Activated T-helper 2 cell treated with anti-CD3 and anti-CD28 coated beads, Interferon-gamma antibody, Interleukin-2, Interleukin-4, amounts not matched to agents 10 μg/mL and 5 μg/mL and 100 μg/mL, durations not matched to agents 14 hours and 24 hours and 36 hours (primary cell): ENCODE data around the gene FAM219B. TPM values are rescaled to one million over a fixed set of nuclear protein-coding genes. Genes with fewer than 3 reads are reported as not detected.

ENCODE experiments used
- DNase-seq: peaks from one replicate; pipeline ENCODE4 v3.0.0; 2021; ENCODE audit warnings: low spot score
- H3K27ac Mint-ChIP-seq: one replicate; pipeline ENCODE4 v1.8.0; 2021; ENCODE audit warnings: mixed read lengths
- H3K27me3 Mint-ChIP-seq: one replicate; pipeline ENCODE4 v1.8.0; 2021; ENCODE audit warnings: low read depth, mixed read lengths
- H3K36me3 Mint-ChIP-seq: one replicate; pipeline ENCODE4 v1.8.0; 2021; ENCODE audit warnings: low read depth, mixed read lengths
- H3K4me1 Mint-ChIP-seq: one replicate; pipeline ENCODE4 v1.8.0; 2021; ENCODE audit warnings: low read depth, mixed read lengths
- H3K4me3 Mint-ChIP-seq: one replicate; pipeline ENCODE4 v1.8.0; 2021; ENCODE audit warnings: low read depth, mild to moderate bottlenecking, moderate library complexity, mixed read lengths
- H3K9me3 Mint-ChIP-seq: one replicate; pipeline ENCODE4 v1.8.0; 2021; ENCODE audit warnings: mixed read lengths
- intact Hi-C: fragments of 100-400 bp; cut with micrococcal nuclease; formaldehyde crosslinking; loops from one replicate; pipeline ENCODE4 v1.15.1; 2023
- total RNA-seq: library from RNA; stranded (reverse); gene quantifications from 2 replicates; pipeline ENCODE4 v1.2.3, GENCODE V29; 2022

Gene FAM219B
- total RNA-seq, 1 donor from 2014 or later = 82.1 TPM

GRCh38 chr15:74867466-74868038, 39.1 kb downstream of the FAM219B start:
- Mint-ChIP-seq H3K9me3 (no peaks in the 10 kb centered on the region), H3K4me1 (peaks cover 59% of the 10 kb centered on the region), H3K4me3 (peak overlapping the region; percentile 26), H3K36me3 (peaks cover 55% of the 10 kb centered on the region), H3K27ac (peak overlapping the region; percentile 69), H3K27me3 (no peaks in the 10 kb centered on the region)
- intact Hi-C loops = no loop called here
- no peak for DNase-seq

GRCh38 chr15:74866090-74866489, 40.6 kb downstream of the FAM219B start:
- no peaks in the 10 kb centered on the region for H3K27me3 Mint-ChIP-seq

GRCh38 chr15:74865316-74865715, 41.3 kb downstream of the FAM219B start:
- H3K36me3 Mint-ChIP-seq = peaks cover 48% of the 10 kb centered on the region
- DNase-seq = no peak
- no peak overlapping the region for H3K4me3 Mint-ChIP-seq
- H3K27me3 Mint-ChIP-seq = no peaks in the 10 kb centered on the region
- peak overlapping the region; percentile 19 for H3K27ac Mint-ChIP-seq
- H3K4me1 Mint-ChIP-seq = peaks cover 49% of the 10 kb centered on the region
- H3K9me3 Mint-ChIP-seq = no peaks in the 10 kb centered on the region
- intact Hi-C loops = no loop called here

More at GRCh38 chr15:74866090-74866489, 40.6 kb downstream of the FAM219B start:
- Mint-ChIP-seq H3K4me3 (no peak overlapping the region), H3K27ac (peak overlapping the region; percentile 29), H3K4me1 (peaks cover 56% of the 10 kb centered on the region), H3K9me3 (no peaks in the 10 kb centered on the region), H3K36me3 (peaks cover 52% of the 10 kb centered on the region)
- intact Hi-C loops = no loop called here
- DNase-seq = no peak

- no peaks in the 10 kb centered on the region for H3K27me3 Mint-ChIP-seq
- H3K4me1 Mint-ChIP-seq = peaks cover 41% of the 10 kb centered on the region
- DNase-seq = no peak
- no peaks in the 10 kb centered on the region for H3K9me3 Mint-ChIP-seq
- H3K4me3 Mint-ChIP-seq = no peak overlapping the region
- peak overlapping the region; percentile 51 for H3K27ac Mint-ChIP-seq
- intact Hi-C loops = no loop called here
- H3K36me3 Mint-ChIP-seq = peaks cover 38% of the 10 kb centered on the region
Measured at GRCh38 chr15:74864296-74864695, 42.4 kb downstream of the FAM219B start.

- H3K27ac Mint-ChIP-seq = peak overlapping the region; percentile 48
- peaks cover 38% of the 10 kb centered on the region for H3K36me3 Mint-ChIP-seq
- H3K4me3 Mint-ChIP-seq = no peak overlapping the region
- no peaks in the 10 kb centered on the region for H3K9me3 Mint-ChIP-seq
- intact Hi-C loops = no loop called here
- no peak for DNase-seq
- no peaks in the 10 kb centered on the region for H3K27me3 Mint-ChIP-seq
- H3K4me1 Mint-ChIP-seq = peaks cover 44% of the 10 kb centered on the region
Measured at GRCh38 chr15:74863239-74864056, 43.2 kb downstream of the FAM219B start.

GRCh38 chr15:74858369-74858740, 48.3 kb downstream of the FAM219B start:
- H3K4me1 Mint-ChIP-seq = peaks cover 27% of the 10 kb centered on the region
- H3K9me3 Mint-ChIP-seq = no peaks in the 10 kb centered on the region
- intact Hi-C loops = loop anchor here (5.0 kb wide), 1 partner anchor 44 kb away; no protein-coding TSS in a partner anchor
- H3K27me3 Mint-ChIP-seq = no peaks in the 10 kb centered on the region
- peak overlapping the region; percentile 67 for H3K27ac Mint-ChIP-seq
- no peak for DNase-seq
- H3K4me3 Mint-ChIP-seq = no peak overlapping the region
- peaks cover 7% of the 10 kb centered on the region for H3K36me3 Mint-ChIP-seq

- intact Hi-C loops = loop anchor here (5.0 kb wide), 1 partner anchor 44 kb away; no protein-coding TSS in a partner anchor
- peaks cover 13% of the 10 kb centered on the region for H3K36me3 Mint-ChIP-seq
- DNase-seq = no peak
Measured at GRCh38 chr15:74857671-74858368, 48.8 kb downstream of the FAM219B start.

GRCh38 chr15:74857082-74857655, 49.5 kb downstream of the FAM219B start:
- intact Hi-C loops = loop anchor here (5.0 kb wide), 1 partner anchor 45 kb away; no protein-coding TSS in a partner anchor
- Mint-ChIP-seq H3K4me1 (peaks cover 28% of the 10 kb centered on the region), H3K27ac (peak overlapping the region; percentile 36), H3K36me3 (peaks cover 18% of the 10 kb centered on the region), H3K9me3 (no peaks in the 10 kb centered on the region), H3K27me3 (no peaks in the 10 kb centered on the region), H3K4me3 (no peak overlapping the region)
- DNase-seq = no peak

More at GRCh38 chr15:74857671-74858368, 48.8 kb downstream of the FAM219B start:
- Mint-ChIP-seq H3K27ac (peak overlapping the region; percentile 67), H3K27me3 (no peaks in the 10 kb centered on the region), H3K4me3 (no peak overlapping the region), H3K9me3 (no peaks in the 10 kb centered on the region), H3K4me1 (peaks cover 28% of the 10 kb centered on the region)

- Mint-ChIP-seq H3K9me3 (no peaks in the 10 kb centered on the region), H3K36me3 (peaks cover 22% of the 10 kb centered on the region), H3K27ac (no peak overlapping the region), H3K4me1 (peaks cover 28% of the 10 kb centered on the region), H3K27me3 (no peaks in the 10 kb centered on the region), H3K4me3 (no peak overlapping the region)
- intact Hi-C loops = loop anchor here (5.0 kb wide), 1 partner anchor 46 kb away; no protein-coding TSS in a partner anchor
- DNase-seq = no peak
Measured at GRCh38 chr15:74856537-74856936, 50.1 kb downstream of the FAM219B start.

- DNase-seq = no peak
- Mint-ChIP-seq H3K27ac (peak overlapping the region; percentile 11), H3K4me3 (no peak overlapping the region), H3K9me3 (no peaks in the 10 kb centered on the region), H3K36me3 (peaks cover 27% of the 10 kb centered on the region), H3K27me3 (no peaks in the 10 kb centered on the region), H3K4me1 (peaks cover 26% of the 10 kb centered on the region)
- intact Hi-C loops = loop anchor here (5.0 kb wide), 1 partner anchor 46 kb away; no protein-coding TSS in a partner anchor
Measured at GRCh38 chr15:74855857-74856256, 50.8 kb downstream of the FAM219B start.

- Mint-ChIP-seq H3K9me3 (no peaks in the 10 kb centered on the region), H3K27ac (no peak overlapping the region), H3K4me3 (no peak overlapping the region), H3K36me3 (peaks cover 31% of the 10 kb centered on the region), H3K27me3 (no peaks in the 10 kb centered on the region), H3K4me1 (peaks cover 24% of the 10 kb centered on the region)
- intact Hi-C loops = loop anchor here (5.0 kb wide), 1 partner anchor 48 kb away; no protein-coding TSS in a partner anchor
- no peak for DNase-seq
Measured at GRCh38 chr15:74854453-74855022, 52.1 kb downstream of the FAM219B start.

GRCh38 chr15:74851960-74852359, 54.7 kb downstream of the FAM219B start:
- H3K4me1 Mint-ChIP-seq = peaks cover 7% of the 10 kb centered on the region
- H3K36me3 Mint-ChIP-seq = peaks cover 47% of the 10 kb centered on the region
- no peak overlapping the region for H3K4me3 Mint-ChIP-seq
- no peaks in the 10 kb centered on the region for H3K9me3 Mint-ChIP-seq
- H3K27me3 Mint-ChIP-seq = no peaks in the 10 kb centered on the region
- no peak overlapping the region for H3K27ac Mint-ChIP-seq
- intact Hi-C loops = no loop called here
- DNase-seq = no peak
